GM19397 (cell line): ENCODE data around the gene EIF2S2.
A peak's percentile ranks its signal among the peaks of the same experiment; 100 is the strongest.

Source experiments
- ATAC-seq: cut with Tn5 transposase; IDR thresholded peaks from one replicate; pipeline ENCODE4 v1.9.1; 2021; ENCODE audit warnings: mild to moderate bottlenecking, moderate library complexity; ENCODE audit not compliant: unreplicated experiment

Gene EIF2S2

GRCh38 chr20:34090645-34091044, 21.4 kb downstream of the EIF2S2 start:
- ATAC-seq, result no peak

DNA sequence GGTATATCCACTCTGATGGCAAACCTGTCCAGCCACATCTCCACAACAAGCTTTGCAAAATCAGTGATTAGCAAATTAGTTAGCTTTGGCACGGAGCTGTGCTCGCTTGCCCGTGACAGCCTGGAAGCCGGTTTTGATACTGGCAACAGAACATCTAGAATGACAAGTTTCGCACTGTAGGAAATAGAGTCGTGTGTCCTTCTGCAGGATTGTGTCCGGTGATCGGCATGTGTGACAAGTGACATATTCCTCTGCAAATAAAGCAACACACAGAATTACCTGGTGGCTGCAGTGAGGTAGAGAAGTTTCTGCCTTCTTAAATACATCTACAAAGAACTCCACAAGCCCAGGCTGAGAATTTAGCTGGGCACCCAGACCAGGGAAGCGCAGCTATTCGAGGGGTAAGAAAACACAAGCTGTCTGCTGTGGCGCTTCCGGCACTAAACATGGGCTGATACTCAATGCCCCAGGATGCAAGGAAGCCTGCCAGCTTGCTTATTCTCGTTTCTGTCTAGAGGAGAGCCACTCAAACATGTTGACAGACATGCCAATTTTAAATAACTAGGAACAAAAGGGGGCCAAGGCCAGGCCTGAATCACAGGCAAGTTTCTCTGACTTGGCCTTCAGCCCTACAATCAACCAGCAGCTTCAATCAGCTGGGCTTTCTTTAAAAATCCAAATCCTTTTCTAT, 22.2 kb downstream of the EIF2S2 start:
- ATAC-seq, result no peak

- ATAC-seq, result no peak
Measured at GRCh38 chr20:34089175-34089479, 22.9 kb downstream of the EIF2S2 start.

- no peak for ATAC-seq
Measured at GRCh38 chr20:34088305-34089174, 23.5 kb downstream of the EIF2S2 start.

DNA sequence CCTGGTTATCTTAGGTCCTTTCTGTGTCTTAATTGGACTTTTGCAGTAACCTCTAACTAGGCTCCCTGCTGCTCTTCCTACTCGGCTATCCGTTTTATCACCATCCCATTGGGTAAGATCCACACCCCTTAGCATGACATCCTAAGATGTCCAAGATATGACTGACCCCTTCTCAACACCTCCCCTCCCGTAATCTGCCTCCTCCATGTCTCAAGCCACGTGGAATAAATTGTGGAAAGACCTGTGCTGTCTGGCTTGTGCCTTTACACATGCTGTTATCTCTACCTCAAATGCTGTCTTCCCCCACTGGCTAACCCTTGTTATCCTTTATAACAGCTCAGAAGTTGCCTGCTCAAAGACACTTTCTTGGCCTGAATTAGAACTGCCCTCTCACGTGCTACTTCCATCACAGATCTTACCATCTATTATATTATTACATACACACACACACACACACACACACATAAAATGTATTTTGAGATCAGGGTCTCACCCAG, 26.5 kb downstream of the EIF2S2 start:
- no peak for ATAC-seq

DNA sequence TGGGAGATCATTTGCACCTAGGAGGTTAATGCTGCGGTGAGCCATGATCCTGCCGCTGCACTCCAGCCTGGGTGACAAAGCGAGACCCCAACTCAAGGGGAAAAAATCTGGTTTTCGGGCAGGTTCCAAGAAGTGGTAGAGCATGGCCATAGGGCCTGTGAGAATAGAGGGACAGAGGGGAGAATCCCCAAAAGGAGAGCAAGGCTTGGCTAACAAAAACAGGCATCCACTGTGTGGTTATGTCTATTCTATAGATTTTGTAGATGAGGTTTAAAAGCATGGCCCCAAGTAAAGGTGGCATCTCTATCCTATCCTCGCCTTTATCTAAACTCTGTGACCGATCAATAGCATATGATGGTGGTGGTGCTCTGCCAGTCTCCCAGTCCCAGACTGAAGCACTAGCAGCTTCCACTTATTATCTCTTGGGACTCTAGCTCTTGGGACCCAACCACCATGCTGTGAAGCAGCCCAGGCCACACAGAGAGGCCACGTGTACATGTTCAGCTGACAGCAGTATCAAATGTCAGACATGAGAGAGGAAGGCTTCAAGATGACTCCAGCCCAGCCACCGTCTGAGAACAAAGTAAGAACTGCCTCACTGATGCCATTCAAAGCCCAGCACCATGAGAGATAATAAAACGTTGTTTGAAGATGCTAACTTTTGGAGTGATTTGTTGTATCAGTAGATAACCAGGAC, 27.7 kb downstream of the EIF2S2 start:
- no peak for ATAC-seq

DNA sequence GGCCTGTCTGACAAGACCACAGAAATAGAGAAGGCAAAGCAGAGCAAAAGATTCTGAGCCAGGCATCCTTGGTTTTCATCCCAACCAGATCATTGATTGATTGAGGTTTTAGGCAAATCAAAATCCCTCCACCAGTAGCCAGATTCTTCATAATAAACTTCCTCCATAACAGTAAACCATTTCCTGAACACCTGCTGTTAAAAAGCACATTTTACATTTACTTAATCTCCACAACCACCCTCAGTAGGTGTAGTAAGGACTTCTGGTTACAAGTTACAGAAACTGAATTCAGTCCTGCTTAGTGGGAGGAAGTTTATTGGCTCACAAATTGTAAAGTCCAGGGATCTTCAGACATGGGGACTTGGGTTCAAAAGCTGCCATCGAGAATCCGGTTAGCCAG, 28.3 kb downstream of the EIF2S2 start:
- no peak for ATAC-seq

GRCh38 chr20:34083137-34083536, 28.9 kb downstream of the EIF2S2 start:
- ATAC-seq, result no peak

- no peak for ATAC-seq
Measured at GRCh38 chr20:34082232-34082887, 29.7 kb downstream of the EIF2S2 start.

DNA sequence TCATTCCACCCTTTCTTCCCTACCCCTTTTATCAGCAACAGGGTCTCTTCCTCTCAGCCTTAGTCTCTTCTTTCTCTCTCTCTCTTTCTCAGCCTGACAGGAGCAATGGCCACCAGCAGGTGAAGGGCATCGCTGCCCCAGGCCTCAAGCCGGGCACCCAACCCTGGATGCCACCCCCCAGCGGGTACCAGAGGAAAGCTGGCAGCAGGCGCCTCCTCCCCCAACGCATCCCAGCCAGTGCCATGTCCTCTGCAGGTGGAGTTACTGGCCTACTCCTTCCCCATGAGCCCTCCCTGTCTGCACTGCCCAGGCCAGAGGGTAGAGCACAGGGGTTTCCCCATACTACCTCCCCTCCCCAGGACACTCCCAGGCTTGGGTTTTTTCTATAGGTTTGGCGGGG, 32.2 kb downstream of the EIF2S2 start:
- no peak for ATAC-seq

- ATAC-seq, result no peak
Measured at GRCh38 chr20:34078540-34078939, 33.5 kb downstream of the EIF2S2 start.

GRCh38 chr20:34076952-34077351, 35.1 kb downstream of the EIF2S2 start:
- ATAC-seq, result no peak

GRCh38 chr20:34075647-34076046, 36.4 kb downstream of the EIF2S2 start:
- ATAC-seq, result no peak

DNA sequence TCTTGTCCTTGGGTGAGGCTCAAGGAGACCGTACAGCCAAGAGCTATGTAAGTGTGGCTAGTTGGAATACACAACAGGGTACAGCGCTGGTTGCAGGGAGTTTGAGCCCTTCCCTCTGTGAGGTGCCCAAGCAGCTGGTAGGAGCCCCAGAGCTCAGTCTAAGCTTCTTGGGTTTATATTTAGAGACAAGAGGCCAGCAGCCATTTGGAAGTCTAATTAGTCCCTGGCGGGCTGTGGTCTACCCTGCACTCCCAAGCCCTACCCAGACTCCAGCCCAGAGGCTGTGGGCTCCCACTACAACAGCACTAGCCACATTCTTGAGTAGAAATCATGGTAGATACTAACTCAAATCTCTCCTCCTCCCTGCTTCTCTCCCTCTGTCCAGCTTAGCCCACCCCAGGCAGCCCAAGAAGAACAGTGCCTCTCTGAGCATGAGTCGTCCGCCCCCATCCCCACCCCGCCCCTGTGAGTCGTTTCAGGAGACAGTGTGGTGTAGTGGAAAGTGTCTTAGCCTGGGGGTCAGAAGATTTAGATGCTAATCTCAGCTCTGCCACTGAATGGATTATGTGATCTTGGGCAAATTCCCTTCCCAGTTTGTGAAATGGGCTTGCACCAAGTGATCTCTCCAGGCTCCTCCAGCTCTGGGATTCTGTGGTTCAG, 37.8 kb downstream of the EIF2S2 start:
- ATAC-seq, result no peak

- ATAC-seq, result no peak
Measured at GRCh38 chr20:34072778-34073177, 39.3 kb downstream of the EIF2S2 start.

DNA sequence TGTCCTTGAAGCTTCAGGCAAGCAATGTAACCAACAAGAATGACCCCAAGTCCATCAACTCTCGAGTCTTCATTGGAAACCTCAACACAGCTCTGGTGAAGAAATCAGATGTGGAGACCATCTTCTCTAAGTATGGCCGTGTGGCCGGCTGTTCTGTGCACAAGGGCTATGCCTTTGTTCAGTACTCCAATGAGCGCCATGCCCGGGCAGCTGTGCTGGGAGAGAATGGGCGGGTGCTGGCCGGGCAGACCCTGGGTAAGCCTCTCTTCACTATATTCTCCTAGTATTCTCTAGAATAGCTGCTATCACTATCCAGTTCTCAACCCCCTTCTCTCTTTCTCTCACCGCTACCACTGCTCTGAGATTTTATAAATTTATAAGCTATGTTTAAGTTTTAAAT, 40.0 kb downstream of the EIF2S2 start:
- ATAC-seq, result no peak

DNA sequence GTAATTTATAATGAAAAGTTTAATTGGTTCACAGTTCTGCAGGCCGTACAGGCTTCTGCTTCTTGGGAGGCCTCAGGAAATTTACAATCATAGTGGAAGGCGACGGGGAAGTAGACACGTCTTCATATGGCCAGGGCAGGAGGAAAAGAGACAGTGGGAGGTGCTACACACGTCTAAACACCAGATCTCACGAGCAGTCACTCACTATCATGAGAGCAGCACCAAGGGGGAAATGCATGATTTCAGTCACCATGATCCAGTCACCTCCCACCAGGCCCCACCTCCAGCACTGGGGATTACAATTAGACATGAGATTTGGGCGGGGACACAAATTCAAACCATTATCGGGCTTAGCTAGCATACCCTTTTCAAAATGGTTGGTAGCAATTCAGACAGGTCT, 41.2 kb downstream of the EIF2S2 start:
- ATAC-seq, result no peak

DNA sequence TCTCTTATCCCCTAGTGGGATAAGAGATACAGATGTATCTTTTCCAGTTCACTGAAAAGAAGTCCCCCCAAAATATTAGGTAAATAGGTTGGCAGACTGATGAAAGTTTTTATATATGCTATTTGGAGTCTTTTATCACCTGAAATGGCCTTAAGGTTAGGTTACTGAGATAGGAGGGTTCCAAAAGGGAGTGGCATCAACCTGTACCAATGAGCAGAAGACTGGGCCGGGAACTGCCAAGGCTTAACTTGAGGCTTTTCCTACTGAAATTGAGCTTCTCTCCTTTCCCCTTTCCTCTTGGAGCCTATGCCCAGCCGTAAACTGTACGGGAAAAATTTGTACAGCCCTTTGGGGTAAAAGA, 42.0 kb downstream of the EIF2S2 start:
- ATAC-seq, result no peak

GRCh38 chr20:34069341-34070078, 42.5 kb downstream of the EIF2S2 start:
- ATAC-seq, result peak; percentile 71

- no peak for ATAC-seq
Measured at GRCh38 chr20:34068001-34068400, 44.0 kb downstream of the EIF2S2 start.
